Neural progenitor cell (in vitro differentiated cells): Measurements from ENCODE around the gene TMEM254. TPM values are rescaled to one million over a fixed set of nuclear protein-coding genes. Genes with fewer than 3 reads are reported as not detected.

ENCODE experiments used
- DNase-seq: peaks from one replicate; pipeline ENCODE4 v3.0.0-alpha.2; 2016; ENCODE audit warnings: low spot score
- H2AFZ ChIP-seq: fragments of 200-600 bp; sonication (generic); replicated peaks from 2 replicates; pipeline ENCODE4 v1.6.1; 2016; ENCODE audit warnings: antibody characterized with exemption
- H3F3A ChIP-seq: fragments of 200-600 bp; sonication (generic); 2 replicates; pipeline ENCODE4 v1.6.1; 2016; ENCODE audit warnings: antibody characterized with exemption, low read depth
- H3K27ac ChIP-seq: fragments of 200-600 bp; sonication (generic); 2 replicates; pipeline ENCODE4 v1.5.1; 2016; ENCODE audit warnings: mild to moderate bottlenecking
- H3K27me3 ChIP-seq: fragments of 200-600 bp; sonication (generic); 2 replicates; pipeline ENCODE4 v1.6.1; 2016; ENCODE audit warnings: mild to moderate bottlenecking, moderate library complexity
- H3K36me3 ChIP-seq: fragments of 200-600 bp; sonication (generic); 2 replicates; pipeline ENCODE4 v1.5.1; 2016
- H3K4me1 ChIP-seq: fragments of 200-600 bp; sonication (generic); 2 replicates; pipeline ENCODE4 v1.6.1; 2016; ENCODE audit warnings: mixed run types
- H3K4me2 ChIP-seq: fragments of 200-600 bp; sonication (generic); 2 replicates; pipeline ENCODE4 v1.6.1; 2016
- H3K4me3 ChIP-seq: fragments of 200-600 bp; sonication (generic); 2 replicates; pipeline ENCODE4 v1.5.1; 2016
- H3K79me2 ChIP-seq: fragments of 200-600 bp; sonication (generic); 2 replicates; pipeline ENCODE4 v1.6.1; 2016; ENCODE audit warnings: low read depth
- H3K9ac ChIP-seq: fragments of 200-600 bp; sonication (generic); 2 replicates; pipeline ENCODE4 v1.6.1; 2016
- H3K9me3 ChIP-seq: fragments of 200-600 bp; sonication (generic); 2 replicates; pipeline ENCODE4 v1.5.1; 2016; ENCODE audit warnings: low read depth
- H4K20me1 ChIP-seq: fragments of 200-600 bp; sonication (generic); 2 replicates; pipeline ENCODE4 v1.6.1; 2016; ENCODE audit warnings: low read depth
- H3K27ac Mint-ChIP-seq: 3 replicates; pipeline ENCODE4 v1.8.0; 2021; ENCODE audit warnings: mixed read lengths
- H3K27me3 Mint-ChIP-seq: 2 replicates; pipeline ENCODE4 v1.8.0; 2022; ENCODE audit warnings: low read depth, mild to moderate bottlenecking, inconsistent platforms, moderate library complexity, mixed read lengths; ENCODE audit not compliant: insufficient read depth
- H3K36me3 Mint-ChIP-seq: 3 replicates; pipeline ENCODE4 v1.8.0; 2021; ENCODE audit warnings: mixed read lengths
- H3K4me1 Mint-ChIP-seq: 3 replicates; pipeline ENCODE4 v1.8.0; 2021; ENCODE audit warnings: mixed read lengths
- H3K4me3 Mint-ChIP-seq: 3 replicates; pipeline ENCODE4 v1.8.0; 2021; ENCODE audit warnings: mild to moderate bottlenecking, moderate library complexity, mixed read lengths
- H3K9me3 Mint-ChIP-seq: 3 replicates; pipeline ENCODE4 v1.8.0; 2020; ENCODE audit warnings: mixed read lengths
- EZH2 ChIP-seq: fragments of 200-600 bp; sonication (generic); IDR thresholded peaks from 2 replicates; pipeline ENCODE4 v1.6.1; 2017; ENCODE audit warnings: antibody characterized with exemption, mild to moderate bottlenecking, moderate library complexity
- EZH2phosphoT487 ChIP-seq: fragments of 200-600 bp; sonication (generic); IDR thresholded peaks from 2 replicates; pipeline ENCODE4 v1.6.1; 2017; ENCODE audit warnings: antibody characterized with exemption
- total RNA-seq: library from RNA; depleted of rRNA; stranded (reverse); fragments of >200 nt; gene quantifications from 2 replicates; pipeline ENCODE4 v1.2.3, GENCODE V29; 2015; ENCODE audit warnings: low replicate concordance
- TF ChIP-seq, protein P1 (sequence below): fragments of 200-600 bp; sonication (generic); IDR thresholded peaks from 2 replicates; pipeline ENCODE4 v1.5.1; 2017; ENCODE audit warnings: antibody characterized with exemption, mild to moderate bottlenecking

Gene TMEM254
- total RNA-seq, 1 donor from 2014 or later, result 34.6 TPM

DNA sequence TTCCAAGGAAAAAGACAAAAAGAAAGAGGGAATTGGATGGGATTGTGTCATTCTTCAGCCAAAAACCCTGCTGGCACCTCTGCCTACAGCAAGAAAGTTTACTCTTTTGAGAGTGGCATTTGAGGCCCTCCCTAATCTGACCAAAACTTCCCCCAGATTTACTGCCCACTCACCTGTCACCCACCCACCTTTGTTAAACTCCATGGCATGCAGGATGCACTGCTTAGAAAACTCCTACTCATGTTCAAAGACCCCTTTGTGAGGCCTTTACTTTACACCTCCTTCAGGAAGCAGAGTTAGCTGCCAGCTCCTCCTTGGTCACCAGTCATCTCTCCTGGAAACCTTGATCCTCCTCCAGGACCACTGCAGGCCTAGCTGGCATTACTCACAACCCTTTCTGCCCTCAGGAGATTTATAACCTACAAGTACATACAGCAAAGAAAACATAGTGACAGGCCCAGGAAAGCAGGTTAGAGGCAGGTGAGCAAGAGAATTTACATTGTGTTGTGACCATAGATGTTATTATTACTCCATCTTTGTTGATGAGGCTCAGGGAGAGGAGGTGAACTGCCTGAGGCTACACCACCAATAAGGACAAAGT is 43.7 kb downstream of the TMEM254 start:
- no peaks in the 10 kb centered on the region for H3K36me3 Mint-ChIP-seq
- no peaks in the 10 kb centered on the region for H3K9me3 ChIP-seq
- H3K36me3 ChIP-seq, result no peaks in the 10 kb centered on the region
- H3K27me3 Mint-ChIP-seq, result no peaks in the 10 kb centered on the region
- no peaks in the 10 kb centered on the region for H3K4me1 Mint-ChIP-seq
- H3K27me3 ChIP-seq, result no peaks in the 10 kb centered on the region
- H3K9me3 Mint-ChIP-seq, result no peaks in the 10 kb centered on the region
- H3K4me3 Mint-ChIP-seq, result no peak overlapping the region
- no peak overlapping the region for H3K27ac ChIP-seq
- TF ChIP-seq EZH2, result no peak
- TF ChIP-seq EZH2phosphoT487, result no peak
- TF ChIP-seq, protein P1, sequence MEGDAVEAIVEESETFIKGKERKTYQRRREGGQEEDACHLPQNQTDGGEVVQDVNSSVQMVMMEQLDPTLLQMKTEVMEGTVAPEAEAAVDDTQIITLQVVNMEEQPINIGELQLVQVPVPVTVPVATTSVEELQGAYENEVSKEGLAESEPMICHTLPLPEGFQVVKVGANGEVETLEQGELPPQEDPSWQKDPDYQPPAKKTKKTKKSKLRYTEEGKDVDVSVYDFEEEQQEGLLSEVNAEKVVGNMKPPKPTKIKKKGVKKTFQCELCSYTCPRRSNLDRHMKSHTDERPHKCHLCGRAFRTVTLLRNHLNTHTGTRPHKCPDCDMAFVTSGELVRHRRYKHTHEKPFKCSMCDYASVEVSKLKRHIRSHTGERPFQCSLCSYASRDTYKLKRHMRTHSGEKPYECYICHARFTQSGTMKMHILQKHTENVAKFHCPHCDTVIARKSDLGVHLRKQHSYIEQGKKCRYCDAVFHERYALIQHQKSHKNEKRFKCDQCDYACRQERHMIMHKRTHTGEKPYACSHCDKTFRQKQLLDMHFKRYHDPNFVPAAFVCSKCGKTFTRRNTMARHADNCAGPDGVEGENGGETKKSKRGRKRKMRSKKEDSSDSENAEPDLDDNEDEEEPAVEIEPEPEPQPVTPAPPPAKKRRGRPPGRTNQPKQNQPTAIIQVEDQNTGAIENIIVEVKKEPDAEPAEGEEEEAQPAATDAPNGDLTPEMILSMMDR, result no peak
- no peak overlapping the region for H3K4me3 ChIP-seq
- no peaks in the 10 kb centered on the region for H4K20me1 ChIP-seq
- no peak for DNase-seq
- no peaks in the 10 kb centered on the region for H3F3A ChIP-seq
- no peak overlapping the region for H3K4me2 ChIP-seq
- H3K27ac Mint-ChIP-seq, result no peak overlapping the region
- no peak overlapping the region for H2AFZ ChIP-seq
- H3K4me1 ChIP-seq, result no peaks in the 10 kb centered on the region
- no peaks in the 10 kb centered on the region for H3K79me2 ChIP-seq
- H3K9ac ChIP-seq, result no peak overlapping the region

DNA sequence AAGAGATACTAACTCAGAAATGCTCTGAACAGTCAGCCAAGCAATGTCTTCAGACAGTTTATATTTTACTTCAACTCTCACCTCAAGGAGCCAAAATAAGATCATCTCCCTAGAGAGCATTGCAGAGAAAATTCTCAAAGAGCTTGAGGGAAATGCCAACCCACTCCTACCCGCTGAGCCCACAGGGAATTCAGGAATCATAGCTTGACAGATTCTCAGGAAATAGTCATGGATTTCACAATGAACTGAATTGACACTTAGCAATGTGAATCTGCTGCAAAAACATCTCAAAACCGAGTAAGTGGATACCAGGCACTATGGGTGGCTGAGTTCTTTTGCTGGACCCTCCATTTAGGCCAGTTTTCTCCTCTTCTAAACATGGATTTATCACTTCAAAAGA is 44.3 kb downstream of the TMEM254 start:
- no peaks in the 10 kb centered on the region for H4K20me1 ChIP-seq
- no peak overlapping the region for H3K9ac ChIP-seq
- TF ChIP-seq, protein P1, result no peak
- TF ChIP-seq EZH2 (no peak), EZH2phosphoT487 (no peak)
- no peak overlapping the region for H2AFZ ChIP-seq
- H3K4me3 ChIP-seq, result no peak overlapping the region
- no peak overlapping the region for H3K27ac Mint-ChIP-seq
- H3K27ac ChIP-seq, result no peak overlapping the region
- H3K9me3 ChIP-seq, result no peaks in the 10 kb centered on the region
- H3K9me3 Mint-ChIP-seq, result no peaks in the 10 kb centered on the region
- H3K27me3 Mint-ChIP-seq, result no peaks in the 10 kb centered on the region
- no peaks in the 10 kb centered on the region for H3K36me3 Mint-ChIP-seq
- no peaks in the 10 kb centered on the region for H3F3A ChIP-seq
- no peaks in the 10 kb centered on the region for H3K4me1 Mint-ChIP-seq
- no peaks in the 10 kb centered on the region for H3K79me2 ChIP-seq
- H3K4me2 ChIP-seq, result no peak overlapping the region
- DNase-seq, result no peak
- no peak overlapping the region for H3K4me3 Mint-ChIP-seq
- H3K27me3 ChIP-seq, result no peaks in the 10 kb centered on the region
- no peaks in the 10 kb centered on the region for H3K36me3 ChIP-seq
- H3K4me1 ChIP-seq, result no peaks in the 10 kb centered on the region

DNA sequence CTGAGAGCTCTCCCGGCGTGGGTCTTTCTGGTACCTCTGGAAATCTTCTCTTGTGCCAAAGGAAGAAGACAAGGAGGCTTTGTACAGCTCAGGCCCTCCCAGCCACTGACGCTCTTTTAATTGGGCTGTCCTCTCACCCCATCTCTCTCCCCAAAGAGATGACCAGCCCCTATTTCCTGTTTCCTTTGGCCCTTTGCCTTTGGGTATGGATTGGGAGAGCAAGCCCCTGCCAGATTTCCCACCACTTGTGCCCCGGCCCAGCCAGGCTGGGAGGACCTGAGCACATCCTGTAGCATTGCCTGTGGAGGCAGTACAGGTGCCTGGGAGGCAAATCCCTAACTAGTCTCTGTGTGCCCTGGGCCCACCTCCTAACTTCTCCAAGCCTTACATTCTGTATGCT is 48.4 kb downstream of the TMEM254 start:
- H3K36me3 ChIP-seq, result no peaks in the 10 kb centered on the region
- H4K20me1 ChIP-seq, result no peaks in the 10 kb centered on the region
- peaks cover 3% of the 10 kb centered on the region for H3K27me3 Mint-ChIP-seq
- H3K27ac Mint-ChIP-seq, result no peak overlapping the region
- H3K9me3 Mint-ChIP-seq, result no peaks in the 10 kb centered on the region
- no peaks in the 10 kb centered on the region for H3K36me3 Mint-ChIP-seq
- no peaks in the 10 kb centered on the region for H3K9me3 ChIP-seq
- peaks cover 9% of the 10 kb centered on the region for H3K27me3 ChIP-seq
- H3F3A ChIP-seq, result peaks cover 6% of the 10 kb centered on the region
- no peak overlapping the region for H3K9ac ChIP-seq
- no peaks in the 10 kb centered on the region for H3K79me2 ChIP-seq
- no peak overlapping the region for H3K4me2 ChIP-seq
- TF ChIP-seq EZH2 (no peak), EZH2phosphoT487 (no peak)
- TF ChIP-seq, protein P1, result no peak
- H3K4me3 Mint-ChIP-seq, result no peak overlapping the region
- peak overlapping the region; percentile 34 for H2AFZ ChIP-seq
- no peak overlapping the region for H3K27ac ChIP-seq
- H3K4me3 ChIP-seq, result no peak overlapping the region
- DNase-seq, result no peak
- H3K4me1 ChIP-seq, result no peaks in the 10 kb centered on the region
- peaks cover 5% of the 10 kb centered on the region for H3K4me1 Mint-ChIP-seq
